ENCODE results near the gene ZNF202.

- TF ChIP-seq CTCF (conservative IDR thresholded peaks at IDR 0.05; ENCODE audit: low read length) (no peak), EZH2phosphoT487 (IDR thresholded peaks at IDR 0.05; ENCODE audit: borderline replicate concordance) (no peak)
Observed at GRCh38 chr11:123702696-123703095, 38.8 kb downstream of the ZNF202 start.
